GM18502 (cell line): Measurements from ENCODE around the gene LHX3.

Experiments used
- ATAC-seq: cut with Tn5 transposase; IDR thresholded peaks from one replicate; pipeline ENCODE4 v1.9.1; 2021; ENCODE audit warnings: mild to moderate bottlenecking; ENCODE audit not compliant: unreplicated experiment, poor library complexity

LHX3 gene

DNA sequence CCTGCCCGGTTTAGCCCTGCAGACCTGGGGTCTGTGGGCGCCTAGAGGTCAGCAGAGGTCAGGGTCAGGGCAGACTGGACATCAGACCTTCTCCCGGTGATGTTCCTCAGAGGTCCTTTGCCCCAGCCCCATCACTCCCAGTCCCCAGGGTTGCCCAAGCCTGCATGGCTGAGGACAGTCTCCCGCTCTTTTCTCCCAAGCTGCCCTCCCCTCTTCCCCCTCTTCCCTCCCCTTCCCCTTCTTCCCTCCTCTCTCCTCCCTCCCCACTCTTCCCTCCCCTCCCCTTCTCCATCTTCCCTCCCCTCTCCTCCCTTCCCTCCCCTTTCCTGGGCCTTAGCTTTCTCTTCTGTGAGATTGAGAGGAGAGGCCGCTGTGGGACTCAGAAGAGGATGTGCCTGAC lies 10.4 kb downstream of the LHX3 start:
- no peak for ATAC-seq

DNA sequence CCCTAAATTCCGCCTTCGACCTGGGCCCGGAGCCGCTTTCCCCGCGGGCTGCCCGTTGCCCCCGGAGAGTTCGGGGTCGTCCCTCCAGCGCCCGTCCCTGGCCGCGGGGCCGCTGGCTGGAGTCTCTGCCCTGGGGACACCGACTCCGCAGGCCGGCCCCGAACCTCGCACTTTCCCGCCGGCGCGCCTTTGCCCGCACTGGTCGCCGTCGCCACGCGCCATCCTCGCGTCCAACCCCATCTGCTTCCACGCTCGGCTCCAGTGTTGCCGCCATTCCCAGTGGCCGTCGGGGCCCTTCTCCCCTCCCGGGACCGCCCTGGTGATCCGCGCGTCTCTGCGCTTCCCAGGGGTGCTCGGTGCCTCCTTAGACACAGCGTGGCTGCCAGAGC lies 11.0 kb downstream of the LHX3 start:
- no peak for ATAC-seq

GRCh38 chr9:136193127-136193890 lies 11.6 kb downstream of the LHX3 start:
- ATAC-seq = no peak

DNA sequence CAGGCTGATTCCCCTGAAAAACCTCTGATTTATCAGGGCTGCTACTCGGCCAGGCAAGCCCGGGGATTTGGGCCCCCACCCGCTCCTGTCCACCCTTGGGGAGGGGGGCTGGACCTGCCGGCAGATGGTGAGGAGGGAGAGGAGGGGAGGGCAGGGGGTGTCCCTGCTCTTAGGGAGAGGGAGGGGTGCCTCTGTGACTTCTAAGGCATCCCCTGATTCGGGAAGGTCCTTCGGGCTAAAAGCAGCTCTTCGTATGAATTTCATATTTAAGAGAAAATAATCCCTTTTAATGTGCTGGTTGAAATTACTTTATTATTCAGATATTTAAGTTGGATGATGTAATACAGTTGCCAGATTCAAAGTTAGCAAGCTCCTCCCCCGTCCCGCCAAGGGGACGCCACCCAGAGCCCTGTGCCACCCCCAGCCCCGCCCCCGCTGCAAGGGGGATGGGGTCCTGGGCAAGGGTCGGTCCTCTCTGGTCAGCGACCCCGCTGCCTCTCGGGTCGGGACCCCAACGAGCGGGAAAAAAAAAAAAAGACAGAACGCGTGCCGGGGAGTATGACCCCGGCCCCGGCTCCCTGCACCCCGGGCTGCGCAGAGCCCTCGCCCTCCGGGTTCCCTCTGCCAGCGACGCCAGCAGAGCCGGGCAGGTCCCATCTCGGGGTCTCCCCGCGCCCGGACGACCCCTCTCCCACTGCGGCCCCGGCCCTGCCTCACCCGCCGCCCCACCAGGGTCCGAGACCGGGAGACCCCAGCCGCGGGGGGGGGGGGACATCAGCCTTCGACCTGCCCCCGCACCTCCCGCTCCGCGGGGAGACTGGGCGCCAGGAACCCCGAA lies 12.4 kb downstream of the LHX3 start:
- ATAC-seq = no peak

DNA sequence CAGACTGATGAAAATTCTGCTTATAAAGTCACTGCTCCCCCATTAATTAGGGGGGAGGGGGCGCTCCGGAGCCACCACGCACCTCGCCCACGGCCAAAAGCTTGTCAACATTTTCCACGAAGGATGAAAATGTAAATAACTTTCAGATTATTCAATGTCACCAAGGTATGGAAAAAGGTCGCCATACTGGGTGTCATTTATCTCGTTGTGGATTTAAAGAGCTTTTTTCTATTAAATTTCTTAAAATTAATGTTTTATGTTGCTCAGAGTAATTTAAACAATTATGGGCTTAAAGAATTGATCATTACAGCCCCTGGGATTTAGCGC lies 13.0 kb downstream of the LHX3 start:
- ATAC-seq = no peak

DNA sequence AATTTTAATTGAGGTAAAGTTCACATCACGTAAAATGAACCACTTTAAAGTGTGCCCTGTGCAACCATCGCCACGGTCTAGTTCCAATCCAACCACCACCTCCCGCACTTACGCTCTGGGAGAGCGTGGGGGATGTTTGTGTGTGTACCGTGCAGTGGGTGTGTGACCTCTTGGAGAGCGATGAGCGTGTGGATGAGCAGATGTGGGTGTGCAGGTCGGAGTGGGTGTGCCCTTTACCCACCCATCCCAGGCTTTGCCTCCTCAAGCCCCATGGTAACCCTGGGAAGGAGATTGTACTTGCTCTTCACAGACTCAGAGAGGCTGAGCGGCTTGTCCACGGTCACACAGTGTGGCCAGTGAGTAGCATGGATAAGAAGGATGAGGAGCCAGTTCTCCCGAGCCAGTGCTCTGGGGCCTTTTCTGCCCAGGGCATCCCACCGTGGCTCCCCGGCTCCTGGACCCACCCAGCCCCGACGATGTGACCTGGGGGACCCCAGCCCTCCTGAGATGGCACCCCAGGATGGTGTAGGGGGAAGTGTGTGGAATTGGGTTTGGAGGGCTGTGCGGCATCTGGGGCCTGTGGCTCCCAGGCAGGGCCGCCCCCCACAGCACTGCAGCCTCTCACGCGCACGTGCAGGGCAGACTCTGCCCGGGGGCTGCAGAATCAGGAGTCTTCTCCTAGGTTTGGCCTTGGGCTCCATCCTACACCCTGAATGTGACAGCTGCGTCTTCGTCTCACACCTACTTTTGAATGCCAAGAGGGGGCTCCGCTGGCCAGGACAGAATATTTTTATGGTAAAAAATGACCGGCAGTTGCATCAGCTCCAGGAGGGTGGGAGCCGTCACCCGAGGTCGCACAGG lies 13.6 kb downstream of the LHX3 start:
- ATAC-seq = no peak

DNA sequence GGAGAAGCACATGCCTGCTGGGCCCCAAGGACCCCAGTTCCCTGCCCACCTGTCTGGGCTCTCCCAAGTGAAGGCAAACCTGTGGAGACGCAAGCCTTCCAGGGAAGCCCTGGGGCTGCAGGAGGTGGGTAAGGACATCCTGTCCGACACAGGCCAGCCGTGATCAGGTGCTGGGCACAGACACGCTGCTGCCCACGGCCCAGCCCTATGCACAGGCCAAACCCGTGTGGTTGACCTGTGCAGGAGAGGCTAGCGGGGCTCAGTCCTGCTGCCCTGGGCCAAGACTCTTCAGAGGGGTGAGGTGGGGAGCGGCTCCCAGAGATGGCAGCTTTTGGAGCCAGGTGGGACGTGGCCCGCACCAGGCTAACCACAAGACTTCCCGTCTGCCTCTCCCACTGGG lies 14.3 kb downstream of the LHX3 start:
- no peak for ATAC-seq

GRCh38 chr9:136190237-136190601 lies 14.7 kb downstream of the LHX3 start:
- ATAC-seq = no peak

- ATAC-seq = no peak
Observed at GRCh38 chr9:136189394-136190236, 15.3 kb downstream of the LHX3 start.

- no peak for ATAC-seq
Observed at GRCh38 chr9:136187683-136188586, 17.0 kb downstream of the LHX3 start.

- no peak for ATAC-seq
Observed at GRCh38 chr9:136187197-136187596, 17.7 kb downstream of the LHX3 start.

DNA sequence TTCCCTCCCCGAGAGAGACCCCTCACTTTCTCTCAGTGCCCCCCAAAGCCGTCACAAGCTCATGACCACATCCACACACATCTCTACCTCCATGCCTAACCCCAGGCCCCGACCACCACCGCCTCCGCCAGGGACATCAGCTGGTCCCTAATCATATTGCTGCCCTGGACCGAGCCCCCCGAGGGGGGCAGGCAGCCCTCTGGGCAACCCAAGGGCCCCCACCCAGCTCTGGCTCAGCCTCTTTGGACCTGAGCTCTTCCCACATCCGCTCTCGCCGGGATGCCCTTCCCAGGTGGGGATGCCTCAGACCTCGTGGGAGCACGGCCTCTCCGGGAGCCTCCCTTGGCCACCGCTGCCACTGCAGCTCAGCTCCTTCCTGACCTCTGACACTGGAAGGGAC lies 18.5 kb downstream of the LHX3 start:
- ATAC-seq = no peak

DNA sequence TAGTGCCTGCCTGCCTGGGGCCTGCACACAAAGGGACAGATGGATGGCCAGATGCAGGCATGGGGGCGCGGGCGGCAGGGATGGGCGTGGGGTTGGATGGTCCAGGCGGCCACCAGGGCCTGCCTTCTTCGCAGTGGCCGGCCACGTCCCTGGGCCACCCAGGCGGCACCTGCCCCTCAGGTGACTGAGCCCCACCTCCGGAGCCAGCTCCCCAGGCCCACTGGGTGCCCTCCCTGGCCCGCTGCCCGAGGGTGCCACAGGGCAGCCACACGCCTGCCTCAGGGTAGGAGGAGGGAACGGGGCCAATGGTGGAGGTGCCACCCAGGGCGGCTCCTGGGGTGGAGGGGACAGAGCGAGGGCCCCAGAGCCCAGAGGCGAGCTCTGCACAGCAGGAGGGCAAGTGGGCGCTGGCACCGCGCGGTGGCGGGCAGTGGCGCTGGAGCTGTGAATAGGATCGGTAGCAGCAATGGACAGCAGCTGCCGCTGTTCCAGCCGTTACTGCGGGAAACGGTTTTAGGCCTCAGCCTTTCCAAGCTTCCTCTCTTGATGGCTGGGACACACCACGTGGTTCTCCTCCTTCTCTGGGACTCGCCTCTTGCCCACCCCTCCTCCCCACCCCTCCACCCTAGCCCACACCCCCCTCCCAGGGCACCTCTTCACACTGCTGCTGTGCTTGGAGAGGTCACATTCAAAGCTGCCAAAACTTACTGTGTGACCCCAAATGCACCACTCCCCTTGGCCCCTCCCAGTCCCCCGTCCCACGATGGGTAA lies 19.1 kb downstream of the LHX3 start:
- ATAC-seq = no peak

DNA sequence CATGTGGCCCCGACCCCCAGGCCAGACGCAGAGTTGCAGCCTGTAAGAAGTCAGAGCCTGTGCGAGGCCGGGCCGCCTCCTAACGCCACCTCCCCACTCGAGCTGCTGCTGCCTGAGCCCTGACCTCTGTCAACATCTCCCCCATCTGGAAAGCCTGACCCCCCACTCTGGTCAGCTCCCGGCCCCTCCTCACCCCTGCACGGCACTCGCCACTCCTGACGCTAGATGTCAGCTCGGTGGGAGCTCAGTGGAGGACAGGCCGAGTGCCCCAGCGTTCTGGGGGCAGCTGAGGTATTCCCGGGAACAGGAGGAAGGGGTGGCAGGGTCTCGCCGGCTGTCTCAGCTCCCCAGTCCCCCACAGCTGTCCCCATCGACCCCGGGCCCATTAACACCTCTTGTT lies 19.9 kb downstream of the LHX3 start:
- ATAC-seq = no peak

- ATAC-seq = no peak
Observed at GRCh38 chr9:136182850-136183422, 22.0 kb downstream of the LHX3 start.

GRCh38 chr9:136182420-136182787 lies 22.5 kb downstream of the LHX3 start:
- ATAC-seq = no peak

DNA sequence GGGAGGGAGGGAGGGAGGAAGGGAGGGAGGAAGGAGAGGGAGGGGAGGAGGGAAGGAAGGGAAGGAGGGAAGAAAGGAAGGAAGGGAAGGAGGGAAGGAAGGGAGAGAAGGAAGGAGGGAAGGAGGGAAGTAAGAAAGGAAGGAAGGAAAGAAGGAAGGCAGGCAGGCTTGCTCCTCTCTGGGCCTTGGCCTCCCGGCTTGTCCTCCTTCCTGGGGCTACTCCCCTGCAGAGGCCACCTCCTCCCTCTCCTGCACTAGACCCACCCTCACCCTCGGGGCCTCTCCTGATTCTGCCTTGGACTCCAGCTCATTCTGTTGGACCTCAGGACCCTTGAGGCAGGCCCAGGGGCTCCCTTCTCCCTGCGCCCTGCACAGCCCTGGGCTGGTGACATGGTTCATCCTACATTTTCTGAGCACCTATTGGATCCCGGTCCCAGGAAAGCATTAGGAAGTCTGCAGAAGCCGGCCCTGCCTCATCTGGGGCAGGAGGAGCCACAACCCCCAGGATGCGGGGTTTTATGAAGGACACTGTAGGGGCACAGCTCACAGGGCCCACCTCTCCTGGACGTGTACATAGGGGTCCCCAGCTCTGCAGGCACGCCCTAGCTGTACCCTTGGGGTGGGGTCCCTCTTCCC lies 23.0 kb downstream of the LHX3 start:
- ATAC-seq = no peak

GRCh38 chr9:136180586-136180985 lies 24.3 kb downstream of the LHX3 start:
- no peak for ATAC-seq
